Uterus (tissue), 2 donors: ENCODE results near the gene SH3PXD2B.

Source experiments
- POLR2A ChIP-seq, 2 donors: fragments of 450-650 bp; IDR thresholded peaks; one replicate each; pipeline ENCODE4 v1.6.1; 2016; ENCODE audit warnings: antibody characterized with exemption in 2 of 2, mild to moderate bottlenecking in 1 of 2, moderate library complexity in 1 of 2
- TF ChIP-seq, protein P1 (sequence below), 4 experiments: fragments of 200-600 bp in 2 of 4; fragments of 450-650 bp in 2 of 4; sonication (generic) in 2 of 4; IDR thresholded peaks; one replicate each; pipeline ENCODE4 v1.5.1; 2016 to 2019; ENCODE audit warnings: antibody characterized with exemption in 4 of 4, mild to moderate bottlenecking in 2 of 4, moderate library complexity in 1 of 4

DNA sequence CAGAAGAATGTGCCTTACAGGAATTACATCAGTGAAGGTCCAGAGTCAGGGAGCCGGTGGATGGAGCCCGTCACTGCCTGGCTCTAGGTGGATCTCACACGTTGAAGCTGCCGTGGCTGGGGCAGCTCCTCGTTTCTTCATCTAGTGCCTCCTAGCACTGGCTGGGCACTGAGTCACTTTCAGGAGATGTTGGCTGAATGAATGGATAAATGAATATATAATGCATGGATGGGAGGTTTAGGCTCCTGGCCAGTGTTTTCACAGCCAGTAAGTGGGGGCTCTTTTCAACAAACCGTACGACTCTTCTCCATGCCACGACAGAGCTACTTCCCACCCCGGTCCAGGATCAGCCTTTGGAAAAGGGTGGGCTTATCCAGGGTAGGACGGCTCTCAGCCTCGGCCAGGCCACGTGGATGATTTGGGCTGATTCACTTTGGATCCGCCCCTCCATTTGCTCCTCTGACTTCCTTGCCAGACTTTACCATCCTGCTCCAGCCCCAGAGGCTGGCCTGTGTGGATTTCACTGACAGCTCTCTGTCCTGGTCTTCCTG is 1.3 kb upstream of the SH3PXD2B start:
- no peak for TF ChIP-seq POLR2A (IDR thresholded peaks at IDR 0.05)
- TF ChIP-seq, protein P1, sequence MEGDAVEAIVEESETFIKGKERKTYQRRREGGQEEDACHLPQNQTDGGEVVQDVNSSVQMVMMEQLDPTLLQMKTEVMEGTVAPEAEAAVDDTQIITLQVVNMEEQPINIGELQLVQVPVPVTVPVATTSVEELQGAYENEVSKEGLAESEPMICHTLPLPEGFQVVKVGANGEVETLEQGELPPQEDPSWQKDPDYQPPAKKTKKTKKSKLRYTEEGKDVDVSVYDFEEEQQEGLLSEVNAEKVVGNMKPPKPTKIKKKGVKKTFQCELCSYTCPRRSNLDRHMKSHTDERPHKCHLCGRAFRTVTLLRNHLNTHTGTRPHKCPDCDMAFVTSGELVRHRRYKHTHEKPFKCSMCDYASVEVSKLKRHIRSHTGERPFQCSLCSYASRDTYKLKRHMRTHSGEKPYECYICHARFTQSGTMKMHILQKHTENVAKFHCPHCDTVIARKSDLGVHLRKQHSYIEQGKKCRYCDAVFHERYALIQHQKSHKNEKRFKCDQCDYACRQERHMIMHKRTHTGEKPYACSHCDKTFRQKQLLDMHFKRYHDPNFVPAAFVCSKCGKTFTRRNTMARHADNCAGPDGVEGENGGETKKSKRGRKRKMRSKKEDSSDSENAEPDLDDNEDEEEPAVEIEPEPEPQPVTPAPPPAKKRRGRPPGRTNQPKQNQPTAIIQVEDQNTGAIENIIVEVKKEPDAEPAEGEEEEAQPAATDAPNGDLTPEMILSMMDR (IDR thresholded peaks at IDR 0.05), result no peak
